ENCODE measurements around the gene TBC1D22A. TPM values are rescaled to one million over a fixed set of nuclear protein-coding genes. Genes with fewer than 3 reads are reported as not detected.

The TBC1D22A gene
- total and polyA plus RNA-seq, 10 of the 15 experiments (the other 5 are each of a cell fraction or from before 2014, with no cell fraction given) = 0.63 to 44.7 (median 27.4) TPM

- in situ Hi-C loops (cut with MboI) (no loop called here), intact Hi-C loops (cut with micrococcal nuclease; ENCODE audit: unreplicated experiment) (no loop called here)
- no peak overlapping the region for H3K4me3 ChIP-seq
- H3K27me3 ChIP-seq (replicated peaks in 1 of 2; ENCODE audit: control insufficient read depth in 2 of 2, insufficient read depth in 2 of 2, low read length in 1 of 2) = no peaks in the 10 kb centered on the region
- peaks cover 2% of the 10 kb centered on the region for H3K79me2 ChIP-seq (ENCODE audit: control insufficient read depth, insufficient read depth, low read length)
- no TSS peak for BruUV-seq (replicated peaks)
- ChIA-PET CTCF (no interaction called here), POLR2A (no interaction called here), SMC1A (ENCODE audit: uncharacterized antibody, unreplicated experiment) (no interaction called here), RAD21 (ENCODE audit: unreplicated experiment) (interaction anchor here (0.6 kb wide), 1 partner anchor 64 kb away, joined by 3 read pairs; no protein-coding TSS in a partner anchor)
- H3K9me3 ChIP-seq (replicated peaks; ENCODE audit: control insufficient read depth, insufficient read depth, low read length) = peaks cover 12% of the 10 kb centered on the region
- no peak for TF ChIP-seq EP300 (IDR thresholded peaks at IDR 0.05; ENCODE audit: borderline replicate concordance in 1 of 2, control insufficient read depth in 1 of 2, low read depth in 2 of 2, low read length in 2 of 2)
- H3K9ac ChIP-seq (ENCODE audit: control insufficient read depth, insufficient read depth, low read length) = no peak overlapping the region
- no peak for ATAC-seq
- no peak overlapping the region for H2AFZ ChIP-seq (ENCODE audit: control insufficient read depth, low read depth, low read length)
- H3K4me2 ChIP-seq (ENCODE audit: control insufficient read depth, insufficient read depth) = no peak overlapping the region
- DNase-seq (ENCODE audit: low read depth, low spot score) = no peak
- no peak overlapping the region for H3K27ac ChIP-seq (ENCODE audit: control insufficient read depth, insufficient read depth)
- H4K20me1 ChIP-seq (ENCODE audit: control insufficient read depth, insufficient read depth) = no peaks in the 10 kb centered on the region
- FAIRE-seq = no peak
- H3K36me3 ChIP-seq (ENCODE audit: control insufficient read depth in 2 of 2, insufficient read depth in 2 of 2, low read length in 1 of 2) = peaks cover 5 to 11% of the 10 kb centered on the region in 2 experiments; a peak in 3 of 4 replicates
- no peaks in the 10 kb centered on the region; the same call in 1 of the 2 replicates for H3K4me1 ChIP-seq (ENCODE audit: control insufficient read depth, insufficient read depth, low read length)
- WGBS (ENCODE audit: insufficient coverage, insufficient replicate concordance, low lambda C conversion rate, missing lambda C conversion rate) = 98% methylated on average over 4 of the region's 4 CpGs
These were observed 104.7 kb downstream of the TBC1D22A start for GRCh38 chr22:46867106-46867505.

GRCh38 chr22:46869329-46869728, 106.9 kb downstream of the TBC1D22A start:
- FAIRE-seq (no peak), ATAC-seq (no peak), DNase-seq (ENCODE audit: low read depth, low spot score) (no peak)
- Histone ChIP-seq H3K36me3 (ENCODE audit: control insufficient read depth in 2 of 2, insufficient read depth in 2 of 2, low read length in 1 of 2) (peaks cover 3 to 11% of the 10 kb centered on the region in 2 experiments; a peak in 3 of 4 replicates), H2AFZ (ENCODE audit: control insufficient read depth, low read depth, low read length) (no peak overlapping the region), H3K4me2 (ENCODE audit: control insufficient read depth, insufficient read depth) (no peak overlapping the region), H3K79me2 (ENCODE audit: control insufficient read depth, insufficient read depth, low read length) (peaks cover 2% of the 10 kb centered on the region), H3K27me3 (replicated peaks in 1 of 2; ENCODE audit: control insufficient read depth in 2 of 2, insufficient read depth in 2 of 2, low read length in 1 of 2) (no peaks in the 10 kb centered on the region), H4K20me1 (ENCODE audit: control insufficient read depth, insufficient read depth) (no peaks in the 10 kb centered on the region), H3K9ac (ENCODE audit: control insufficient read depth, insufficient read depth, low read length) (no peak overlapping the region), H3K4me3 (no peak overlapping the region), H3K27ac (ENCODE audit: control insufficient read depth, insufficient read depth) (no peak overlapping the region), H3K9me3 (replicated peaks; ENCODE audit: control insufficient read depth, insufficient read depth, low read length) (peaks cover 12% of the 10 kb centered on the region), H3K4me1 (ENCODE audit: control insufficient read depth, insufficient read depth, low read length) (no peaks in the 10 kb centered on the region)
- RAD21 ChIA-PET (ENCODE audit: unreplicated experiment) = no interaction called here
- intact Hi-C loops (cut with micrococcal nuclease; ENCODE audit: unreplicated experiment) = no loop called here
- CTCF ChIA-PET = no interaction called here
- TF ChIP-seq KDM1A (IDR thresholded peaks at IDR 0.05; ENCODE audit: borderline replicate concordance) = no peak
- TF ChIP-seq FOXK2 (IDR thresholded peaks at IDR 0.05) = no peak
- TF ChIP-seq SMAD1 (IDR thresholded peaks at IDR 0.05; ENCODE audit: low read depth, partially characterized antibody) = no peak
- no peak for TF ChIP-seq IKZF1 (conservative IDR thresholded peaks at IDR 0.05)
- no peak for TF ChIP-seq BMI1 (IDR thresholded peaks at IDR 0.05; ENCODE audit: borderline replicate concordance)
- TF ChIP-seq BCL11A (IDR thresholded peaks at IDR 0.05; ENCODE audit: low read depth, low read length) = no peak
- no peak for TF ChIP-seq PAX8 (IDR thresholded peaks at IDR 0.05)
- no peak for TF ChIP-seq IRF5 (IDR thresholded peaks at IDR 0.05; ENCODE audit: borderline replicate concordance)
- TF ChIP-seq POLR2AphosphoS2 (IDR thresholded peaks at IDR 0.05; ENCODE audit: low read depth, low read length) = no peak
- TF ChIP-seq NKRF (conservative IDR thresholded peaks at IDR 0.05) = no peak
- TF ChIP-seq SRF (IDR thresholded peaks at IDR 0.05; ENCODE audit: low read depth in 2 of 2, low read length in 2 of 2) = no peak
- in situ Hi-C loops (cut with MboI) = no loop called here
- SMC1A ChIA-PET (ENCODE audit: uncharacterized antibody, unreplicated experiment) = no interaction called here
- 97% methylated on average over 5 of the region's 5 CpGs for WGBS (ENCODE audit: insufficient coverage, insufficient replicate concordance, low lambda C conversion rate, missing lambda C conversion rate)
- POLR2A ChIA-PET = no interaction called here
- no TSS peak for BruUV-seq (replicated peaks)

Measured in GM12878 (cell line).